GM23338 (cell line): ENCODE measurements around the gene CHRNA10. TPM values are rescaled to one million over a fixed set of nuclear protein-coding genes. Genes with fewer than 3 reads are reported as not detected.
"Not testable (repeated sequence)": the region's sequence is repeated elsewhere in the genome, so short reads cannot be mapped to it uniquely, and the experiment has no call there.

ENCODE experiments used
- ATAC-seq: fragments of 200-7000 bp; cut with Tn5 transposase; 3 replicates; pipeline ENCODE4 v1.9.1; 2020
- DNase-seq: peaks from one replicate; pipeline ENCODE4 v3.0.0-alpha.2; 2015; ENCODE audit warnings: low spot score
- H2AFZ ChIP-seq: fragments of 200-600 bp; sonication (generic); 2 replicates; pipeline ENCODE4 v1.8.0; 2016; ENCODE audit warnings: antibody characterized with exemption, mild to moderate bottlenecking, moderate library complexity
- H3F3A ChIP-seq: fragments of 200-600 bp; sonication (generic); replicated peaks from 2 replicates; pipeline ENCODE4 v1.8.0; 2017; ENCODE audit warnings: antibody characterized with exemption, mixed run types, low read depth
- H3K27ac ChIP-seq: fragments of 200-600 bp; sonication (generic); 2 replicates; pipeline ENCODE4 v1.6.1; 2016; ENCODE audit warnings: low read depth
- H3K27me3 ChIP-seq: fragments of 200-600 bp; sonication (generic); 2 replicates; pipeline ENCODE4 v1.8.0; 2016; ENCODE audit warnings: mild to moderate bottlenecking, mixed run types, moderate library complexity; ENCODE audit not compliant: insufficient read depth
- H3K36me3 ChIP-seq: fragments of 200-600 bp; sonication (generic); 2 replicates; pipeline ENCODE4 v1.8.0; 2016; ENCODE audit warnings: mild to moderate bottlenecking; ENCODE audit not compliant: insufficient read depth
- H3K4me1 ChIP-seq: fragments of 200-600 bp; sonication (generic); 2 replicates; pipeline ENCODE4 v1.8.0; 2016; ENCODE audit warnings: mild to moderate bottlenecking, moderate library complexity; ENCODE audit not compliant: insufficient read depth
- H3K4me2 ChIP-seq: fragments of 200-600 bp; sonication (generic); 2 replicates; pipeline ENCODE4 v1.7.1; 2017; ENCODE audit warnings: mixed run types
- H3K4me3 ChIP-seq: fragments of 200-600 bp; sonication (generic); 2 replicates; pipeline ENCODE4 v1.6.1; 2016; ENCODE audit warnings: mixed run types
- H3K79me2 ChIP-seq: fragments of 200-600 bp; sonication (generic); replicated peaks from 2 replicates; pipeline ENCODE4 v1.8.0; 2017; ENCODE audit warnings: mild to moderate bottlenecking; ENCODE audit not compliant: insufficient read depth
- H3K9me2 ChIP-seq: fragments of 200-600 bp; sonication (generic); 2 replicates; pipeline ENCODE4 v1.8.0; 2017; ENCODE audit not compliant: insufficient read depth
- H4K20me1 ChIP-seq: fragments of 200-600 bp; sonication (generic); replicated peaks from 2 replicates; pipeline ENCODE4 v1.8.0; 2017; ENCODE audit warnings: mild to moderate bottlenecking; ENCODE audit not compliant: insufficient read depth
- H3K27ac Mint-ChIP-seq: 2 replicates; pipeline ENCODE4 v1.8.0; 2020; ENCODE audit warnings: inconsistent platforms, mild to moderate bottlenecking, moderate library complexity, mixed read lengths
- H3K27me3 Mint-ChIP-seq: 3 replicates; pipeline ENCODE4 v1.8.0; 2022; ENCODE audit warnings: low read depth, mild to moderate bottlenecking, moderate library complexity, mixed read lengths, inconsistent platforms; ENCODE audit not compliant: insufficient read depth, poor library complexity
- H3K36me3 Mint-ChIP-seq: 3 replicates; pipeline ENCODE4 v1.8.0; 2021; ENCODE audit warnings: low read depth, mild to moderate bottlenecking, inconsistent platforms, moderate library complexity, mixed read lengths
- H3K4me1 Mint-ChIP-seq: 3 replicates; pipeline ENCODE4 v1.8.0; 2020; ENCODE audit warnings: mild to moderate bottlenecking, inconsistent platforms, mixed read lengths
- H3K4me3 Mint-ChIP-seq: 3 replicates; pipeline ENCODE4 v1.8.0; 2021; ENCODE audit warnings: moderate library complexity, mild to moderate bottlenecking, inconsistent platforms, mixed read lengths
- H3K9me3 Mint-ChIP-seq: 3 replicates; pipeline ENCODE4 v1.8.0; 2020; ENCODE audit warnings: moderate library complexity, mild to moderate bottlenecking, inconsistent platforms, mixed read lengths
- EZH2 ChIP-seq: fragments of 200-600 bp; sonication (generic); IDR thresholded peaks from one replicate; pipeline ENCODE4 v1.8.0; 2017; ENCODE audit warnings: antibody characterized with exemption, mild to moderate bottlenecking, low read depth; ENCODE audit not compliant: unreplicated experiment
- NANOG ChIP-seq: IDR thresholded peaks from 2 replicates; pipeline ENCODE4 v1.6.1; 2016; ENCODE audit warnings: antibody characterized with exemption, borderline replicate concordance
- STAT1 ChIP-seq: IDR thresholded peaks from one replicate; pipeline ENCODE4 v1.6.1; 2016; ENCODE audit warnings: antibody characterized with exemption; ENCODE audit not compliant: unreplicated experiment
- polyA plus RNA-seq: library from polyadenylated mRNA; unstranded; fragments of >200 nt; fragmentation: Nextera tagmentation; extraction: Ambion mirVana; gene quantifications from 2 replicates; pipeline ENCODE4 v1.2.1, GENCODE V29; 2016
- total RNA-seq: library from RNA; depleted of rRNA; stranded (reverse); fragments of >200 nt; shearing (Covaris generic); gene quantifications from 2 replicates; pipeline ENCODE4 v1.2.3, GENCODE V29; 2014
- TF ChIP-seq, protein P1 (sequence below): IDR thresholded peaks from 2 replicates; pipeline ENCODE4 v1.6.1; 2016; ENCODE audit warnings: antibody characterized with exemption

The CHRNA10 gene
- total and polyA plus RNA-seq, 2 experiments from 2014 or later = 0.45 to 1.5 TPM

DNA sequence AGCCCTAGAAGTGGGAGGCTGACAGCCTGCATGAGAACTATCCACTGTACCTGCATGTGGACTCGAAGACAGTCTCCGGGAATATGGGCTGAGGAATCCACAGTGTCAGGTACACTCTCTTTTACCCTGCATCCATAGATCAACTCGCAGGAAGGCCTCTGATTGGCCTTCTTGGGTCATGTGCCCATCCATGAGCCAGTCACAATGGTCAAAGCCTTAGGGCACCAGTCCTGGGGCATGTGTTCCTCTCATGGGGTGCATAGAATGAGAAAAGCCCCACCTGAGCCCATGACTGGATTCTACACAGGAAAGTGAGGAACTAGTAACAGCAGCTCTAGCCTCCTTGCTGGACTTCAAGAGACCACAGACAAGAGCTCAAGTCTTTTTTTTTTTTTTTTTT, 15.6 kb downstream of the CHRNA10 start (continued):
- TF ChIP-seq STAT1 = no peak
- TF ChIP-seq, protein P1, sequence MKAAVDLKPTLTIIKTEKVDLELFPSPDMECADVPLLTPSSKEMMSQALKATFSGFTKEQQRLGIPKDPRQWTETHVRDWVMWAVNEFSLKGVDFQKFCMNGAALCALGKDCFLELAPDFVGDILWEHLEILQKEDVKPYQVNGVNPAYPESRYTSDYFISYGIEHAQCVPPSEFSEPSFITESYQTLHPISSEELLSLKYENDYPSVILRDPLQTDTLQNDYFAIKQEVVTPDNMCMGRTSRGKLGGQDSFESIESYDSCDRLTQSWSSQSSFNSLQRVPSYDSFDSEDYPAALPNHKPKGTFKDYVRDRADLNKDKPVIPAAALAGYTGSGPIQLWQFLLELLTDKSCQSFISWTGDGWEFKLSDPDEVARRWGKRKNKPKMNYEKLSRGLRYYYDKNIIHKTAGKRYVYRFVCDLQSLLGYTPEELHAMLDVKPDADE = no peak
- TF ChIP-seq EZH2 = no peak
- TF ChIP-seq NANOG = no peak

DNA sequence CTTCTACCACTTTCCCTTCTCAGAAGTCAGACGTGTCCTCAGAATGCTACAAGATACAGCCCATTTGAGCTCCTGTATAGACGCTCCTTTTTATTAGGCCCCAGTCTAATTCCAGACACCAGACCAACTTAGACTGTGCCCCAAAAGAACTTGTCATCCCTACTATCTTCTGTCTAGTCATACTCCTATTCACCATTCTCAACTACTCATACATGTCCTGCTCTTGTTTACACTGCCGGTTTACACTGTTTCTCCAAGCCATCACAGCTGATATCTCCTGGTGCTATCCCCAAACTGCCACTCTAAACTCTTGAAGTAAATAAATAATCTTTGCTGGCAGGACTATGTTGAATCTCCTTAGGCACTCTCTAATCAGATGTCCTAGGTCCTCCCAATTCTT, 18.7 kb downstream of the CHRNA10 start:
- H3K9me3 Mint-ChIP-seq = peaks cover 27% of the 10 kb centered on the region

DNA sequence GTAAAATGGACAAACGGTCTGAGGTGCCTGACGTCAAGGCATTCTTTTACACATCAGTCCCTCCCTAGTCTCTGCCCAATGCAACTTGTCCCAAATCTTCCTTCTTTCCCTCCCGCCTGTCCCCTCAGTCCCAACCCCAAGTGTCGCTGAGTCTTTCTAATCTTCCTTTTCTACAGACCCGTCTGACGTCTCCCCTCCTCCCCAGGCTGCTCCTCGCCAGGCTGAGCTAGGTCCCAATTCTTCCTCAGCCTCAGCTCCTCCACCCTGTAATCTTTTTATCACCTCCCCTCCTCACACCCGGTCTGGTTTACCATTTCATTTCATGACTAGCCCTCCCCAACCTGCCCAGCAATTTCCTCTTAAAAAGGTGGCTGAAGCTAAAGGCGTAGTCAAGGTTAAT, 21.8 kb downstream of the CHRNA10 start:
- H3K9me3 Mint-ChIP-seq = peaks cover 40% of the 10 kb centered on the region
- H3K4me1 ChIP-seq, H3K27ac Mint-ChIP-seq, DNase-seq, ATAC-seq, H3K4me2 ChIP-seq, H3K79me2 ChIP-seq, H3K27me3 ChIP-seq, H3K4me1 Mint-ChIP-seq, H3F3A ChIP-seq, H3K4me3 ChIP-seq, H3K4me3 Mint-ChIP-seq, H3K36me3 ChIP-seq, H3K9me2 ChIP-seq, H3K27ac ChIP-seq, H4K20me1 ChIP-seq, H2AFZ ChIP-seq: not testable (repeated sequence)
- H3K36me3 Mint-ChIP-seq = peaks cover 26% of the 10 kb centered on the region
- peaks cover 12% of the 10 kb centered on the region for H3K27me3 Mint-ChIP-seq

More for the DNA sequence above, 18.7 kb downstream of the CHRNA10 start:
- not testable (repeated sequence) for H4K20me1 ChIP-seq, H3K9me2 ChIP-seq, H3K36me3 ChIP-seq, H3K27me3 ChIP-seq, H3K27ac Mint-ChIP-seq, H3K27me3 Mint-ChIP-seq, H3K4me3 ChIP-seq, DNase-seq, ATAC-seq, H3F3A ChIP-seq, H3K4me1 ChIP-seq, H3K27ac ChIP-seq, H3K4me3 Mint-ChIP-seq, H3K4me2 ChIP-seq, H2AFZ ChIP-seq, H3K79me2 ChIP-seq, H3K4me1 Mint-ChIP-seq
- peaks cover 17% of the 10 kb centered on the region for H3K36me3 Mint-ChIP-seq

DNA sequence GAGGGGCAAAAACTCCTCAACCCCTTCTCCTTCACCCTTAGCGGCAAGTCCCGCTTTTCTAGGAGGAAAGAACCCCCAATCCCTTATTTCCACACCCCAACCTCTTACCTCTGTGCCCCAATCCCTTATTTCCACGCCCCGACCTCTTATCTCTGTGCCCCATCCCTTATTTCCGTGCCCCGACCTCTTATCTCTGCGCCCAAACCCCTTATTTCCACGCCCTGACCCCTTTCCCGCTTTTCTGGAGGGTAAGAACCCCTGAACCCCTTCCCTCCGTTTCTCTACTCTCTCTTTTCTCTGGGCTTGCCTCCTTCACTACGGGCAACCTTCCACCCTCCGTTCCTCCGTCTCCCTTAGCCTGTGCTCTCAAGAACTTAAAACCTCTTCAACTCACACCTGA, 22.3 kb downstream of the CHRNA10 start:
- H3K4me3 ChIP-seq, H3K27ac ChIP-seq, H3K4me3 Mint-ChIP-seq, DNase-seq, H3K27me3 ChIP-seq, H3K4me2 ChIP-seq, H3K36me3 ChIP-seq, H3K27ac Mint-ChIP-seq, H2AFZ ChIP-seq, ATAC-seq, H3K4me1 Mint-ChIP-seq, H4K20me1 ChIP-seq, H3K79me2 ChIP-seq, H3F3A ChIP-seq, H3K4me1 ChIP-seq, H3K9me2 ChIP-seq: not testable (repeated sequence)
- Mint-ChIP-seq H3K36me3 (peaks cover 28% of the 10 kb centered on the region), H3K27me3 (peaks cover 12% of the 10 kb centered on the region), H3K9me3 (peaks cover 42% of the 10 kb centered on the region)
